Kidney (tissue), 14 donors: Measurements from ENCODE around the gene TLX1. TPM values are rescaled to one million over a fixed set of nuclear protein-coding genes. Genes with fewer than 3 reads are reported as not detected.

Experiments used
- DNase-seq, 5 donors: peaks; one replicate each; pipeline ENCODE4 v3.0.0-alpha.2; 2013 to 2020
- FAIRE-seq: peaks from 2 replicates; lab custom pipeline; 2012; peaks lifted over from hg19 to GRCh38; lab: Jason Lieb, UNC
- H3K27ac ChIP-seq, 2 donors: one replicate each; pipeline ENCODE4 v1.7.0; 2013; ENCODE audit warnings: low read depth in 2 of 2, low read length in 2 of 2, inconsistent platforms in 1 of 2
- H3K27me3 ChIP-seq: one replicate; pipeline ENCODE4 v1.7.1; 2013; ENCODE audit warnings: low read length, inconsistent platforms; ENCODE audit not compliant: control insufficient read depth, insufficient read depth
- H3K36me3 ChIP-seq, 3 donors: one replicate each; pipeline versions ENCODE4 v1.7.0 to v1.7.1; 2013; ENCODE audit warnings: low read length in 3 of 3, control low read depth in 1 of 3, inconsistent platforms in 1 of 3; ENCODE audit not compliant: insufficient read depth in 3 of 3, control insufficient read depth in 2 of 3
- H3K4me1 ChIP-seq, 3 donors: one replicate each; pipeline versions ENCODE4 v1.7.0 to v1.7.1; 2013; ENCODE audit warnings: low read length in 3 of 3, inconsistent platforms in 1 of 3, low read depth in 1 of 3; ENCODE audit not compliant: control insufficient read depth in 2 of 3, insufficient read depth in 2 of 3
- H3K4me3 ChIP-seq, 3 donors: one replicate each; pipeline versions ENCODE4 v1.7.0 to v1.8.1; 2013; ENCODE audit warnings: low read length in 3 of 3, control low read depth in 1 of 3, inconsistent platforms in 1 of 3
- H3K9ac ChIP-seq, 3 donors: one replicate each; pipeline versions ENCODE4 v1.7.0 to v1.7.1; 2013; ENCODE audit warnings: low read length in 3 of 3, control low read depth in 1 of 3, inconsistent platforms in 1 of 3
- H3K9me3 ChIP-seq, 3 donors: one replicate each; pipeline versions ENCODE4 v1.7.0 to v1.7.1; 2013; ENCODE audit warnings: low read length in 3 of 3, control low read depth in 1 of 3, inconsistent platforms in 1 of 3; ENCODE audit not compliant: control insufficient read depth in 2 of 3, insufficient read depth in 1 of 3
- CTCF ChIP-seq: IDR thresholded peaks from 3 replicates; pipeline ENCODE4 v1.5.1; 2012; ENCODE audit warnings: mild to moderate bottlenecking, moderate library complexity, borderline replicate concordance; ENCODE audit not compliant: insufficient read depth; ENCODE audit errors: extremely low read depth
- intact Hi-C: fragments of 100-400 bp; cut with DNase I; formaldehyde crosslinking; loops from one replicate; pipeline ENCODE4 v1.11.1; 2022
- polyA plus RNA-seq: library from polyadenylated mRNA; stranded (reverse); fragments of 350-450 nt; fragmentation: Illumina TruSeq; extraction: RNeasy Lipid Tissue Mini Kit (QIAGEN cat#74804); gene quantifications from one replicate; pipeline ENCODE4 v1.2.3, GENCODE V29; 2014; ENCODE audit warnings: low read depth, low replicate concordance; ENCODE audit not compliant: insufficient read depth
- total RNA-seq: library from RNA; stranded (reverse); fragmentation: NEBNext Ultra II Directional; extraction: Animal tissue kit (Norgen Biotek cat#: 25700); gene quantifications from one replicate; pipeline ENCODE4 v1.2.1, GENCODE V29; 2021
- donor health status: control.
- donor health status: control.
- donor health status: control.
- donor health status: control.
- donor health status: control.
- donor health status: DM: yes; HTN: yes; CAD: no.
- donor health status: Normal renal cell carcinoma (clear cell type).

TLX1 gene
- total and polyA plus RNA-seq, 2 donors from 2014 or later = not detected

DNA sequence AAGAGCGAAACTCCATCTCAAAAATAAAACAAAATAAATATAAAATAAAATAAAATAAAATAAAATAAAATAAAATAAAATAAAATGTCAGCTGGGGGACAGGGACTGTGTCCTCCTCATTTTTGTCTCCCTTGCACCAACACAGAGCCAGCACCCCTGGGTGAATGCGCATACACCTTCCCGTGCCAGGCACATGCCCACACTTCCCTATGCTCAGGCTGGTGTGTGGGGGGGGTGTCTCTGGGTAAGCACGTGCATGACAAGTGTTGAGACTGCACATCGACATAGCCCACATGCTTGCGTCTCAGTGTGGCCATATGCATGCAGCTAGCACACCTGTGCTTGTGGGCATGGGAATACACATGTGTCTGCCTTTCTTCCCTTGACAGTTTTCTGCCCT lies 24.7 kb upstream of the TLX1 start:
- no peaks in the 10 kb centered on the region for H3K27me3 ChIP-seq
- intact Hi-C loops = no loop called here
- DNase-seq = peak in 1 of 5 donors; percentile 32
- no peak overlapping the region for H3K27ac ChIP-seq
- FAIRE-seq = no peak
- no peak overlapping the region for H3K4me3 ChIP-seq
- H3K9ac ChIP-seq = no peak overlapping the region
- TF ChIP-seq CTCF = no peak
- H3K9me3 ChIP-seq = no peaks in the 10 kb centered on the region
- no peaks in the 10 kb centered on the region for H3K36me3 ChIP-seq
- no peaks in the 10 kb centered on the region for H3K4me1 ChIP-seq

GRCh38 chr10:101107771-101108170 lies 23.3 kb upstream of the TLX1 start:
- Histone ChIP-seq H3K36me3 (no peaks in the 10 kb centered on the region), H3K9ac (no peak overlapping the region), H3K9me3 (no peaks in the 10 kb centered on the region), H3K4me3 (no peak overlapping the region), H3K27ac (no peak overlapping the region), H3K27me3 (no peaks in the 10 kb centered on the region), H3K4me1 (no peaks in the 10 kb centered on the region)
- FAIRE-seq (no peak), DNase-seq (peak in 1 of 5 donors; percentile 48)
- intact Hi-C loops = no loop called here
- no peak for TF ChIP-seq CTCF

DNA sequence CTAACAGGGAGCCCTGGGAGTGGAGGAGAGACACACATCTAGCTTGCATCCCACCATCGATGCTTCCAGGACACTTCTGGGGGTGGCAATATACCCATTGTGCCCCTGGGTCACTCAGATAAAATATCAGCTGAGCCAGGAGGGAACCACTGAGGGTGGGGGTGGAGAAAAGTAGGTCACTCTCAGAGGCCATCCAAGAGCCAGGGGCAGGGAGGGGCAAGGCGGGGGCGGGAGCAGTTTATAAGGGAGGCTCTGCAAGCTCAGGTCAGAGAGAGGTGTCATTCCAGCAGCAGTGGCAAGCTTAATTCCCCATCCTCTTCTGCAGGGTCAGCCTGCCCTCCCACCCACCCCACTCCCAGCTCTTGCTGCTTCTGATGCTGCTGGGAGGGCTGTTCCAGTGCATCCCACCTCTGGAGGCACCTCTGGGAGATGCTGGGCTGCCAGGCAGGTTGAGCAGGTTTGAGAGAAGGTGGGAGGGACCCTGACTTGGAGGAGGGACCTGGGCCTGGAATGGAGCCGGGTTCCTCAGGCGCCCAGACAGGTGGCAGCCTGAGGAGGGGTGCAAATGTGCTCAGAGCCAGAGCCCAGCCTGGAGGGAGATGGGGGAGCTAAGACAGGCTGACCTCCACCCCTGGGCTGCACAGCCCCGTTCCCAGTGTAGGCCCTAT lies 20.1 kb upstream of the TLX1 start:
- intact Hi-C loops = no loop called here
- FAIRE-seq = no peak
- no peak for TF ChIP-seq CTCF

GRCh38 chr10:101111547-101111946 lies 19.6 kb upstream of the TLX1 start:
- Histone ChIP-seq H3K27me3 (peaks cover 6% of the 10 kb centered on the region), H3K4me1 (no peaks in the 10 kb centered on the region), H3K9me3 (no peaks in the 10 kb centered on the region), H3K27ac (no peak overlapping the region), H3K36me3 (no peaks in the 10 kb centered on the region), H3K4me3 (no peak overlapping the region), H3K9ac (no peak overlapping the region)
- DNase-seq = peak in 1 of 5 donors; percentile 9
- TF ChIP-seq CTCF = no peak
- intact Hi-C loops = no loop called here
- FAIRE-seq = no peak

More for the DNA sequence above, 20.1 kb upstream of the TLX1 start:
- no peaks in the 10 kb centered on the region for H3K36me3 ChIP-seq
- no peak overlapping the region for H3K9ac ChIP-seq
- peak in 1 of 5 donors; percentile 35 for DNase-seq
- no peak overlapping the region for H3K4me3 ChIP-seq
- no peaks in the 10 kb centered on the region for H3K9me3 ChIP-seq
- H3K4me1 ChIP-seq = no peaks in the 10 kb centered on the region
- H3K27ac ChIP-seq = no peak overlapping the region
- peaks cover under 1% of the 10 kb centered on the region for H3K27me3 ChIP-seq
